NCI-H187 treated with DMSO at 0.1 percent for 48 hours (cell line): ENCODE measurements around the gene GGA1.
"Not testable (repeated sequence)": the region's sequence is repeated elsewhere in the genome, so short reads cannot be mapped to it uniquely, and the experiment has no call there.

Experiments used
- DNase-seq: peaks from one replicate; lab custom pipeline; 2025; lab: John Stamatoyannopoulos, UW

The GGA1 gene

DNA sequence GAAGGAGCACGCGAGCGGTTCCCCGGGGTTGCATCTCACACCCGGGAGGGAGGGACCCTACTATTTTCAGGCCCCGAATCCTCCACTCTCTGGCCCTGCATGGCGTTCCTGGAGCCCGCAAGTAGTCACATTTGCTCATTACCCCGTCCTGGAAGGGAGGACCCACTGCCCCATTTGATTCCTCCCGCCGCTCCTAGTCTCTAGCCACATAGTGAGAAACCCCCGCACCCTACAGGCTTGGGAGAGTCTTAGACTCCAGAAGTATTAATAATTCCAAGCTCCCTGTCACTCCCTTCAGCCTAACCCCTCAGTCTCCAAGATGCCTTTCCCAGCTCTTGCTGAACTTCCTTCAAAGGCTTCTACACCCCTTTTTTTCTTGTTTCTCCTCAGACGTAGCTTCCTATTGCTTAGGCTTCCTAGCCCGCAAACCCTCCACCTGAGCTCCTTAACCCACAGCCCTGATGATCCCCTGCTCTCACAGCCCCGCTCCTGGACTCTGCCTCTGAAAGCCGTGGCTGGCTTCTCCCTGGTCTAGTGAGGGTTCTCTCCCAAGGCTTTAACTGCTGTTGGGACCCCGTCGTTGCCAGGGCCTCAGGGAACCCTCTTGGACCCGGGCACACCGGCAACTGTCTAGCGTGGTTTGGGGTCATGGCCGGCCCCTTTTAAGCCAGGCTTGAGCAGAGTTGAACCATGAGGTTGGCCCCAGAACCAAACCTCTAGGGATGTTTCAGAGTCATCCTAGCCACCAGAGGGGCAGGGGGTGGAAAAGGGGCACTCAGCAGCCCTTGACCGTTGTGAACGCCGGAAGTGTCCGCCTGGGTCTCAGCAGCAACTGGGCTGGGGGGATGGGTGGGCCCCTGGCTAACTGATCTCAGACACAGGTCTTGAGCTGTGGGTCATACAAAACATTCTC lies 862 bp downstream of the GGA1 start:
- no peak for DNase-seq

DNA sequence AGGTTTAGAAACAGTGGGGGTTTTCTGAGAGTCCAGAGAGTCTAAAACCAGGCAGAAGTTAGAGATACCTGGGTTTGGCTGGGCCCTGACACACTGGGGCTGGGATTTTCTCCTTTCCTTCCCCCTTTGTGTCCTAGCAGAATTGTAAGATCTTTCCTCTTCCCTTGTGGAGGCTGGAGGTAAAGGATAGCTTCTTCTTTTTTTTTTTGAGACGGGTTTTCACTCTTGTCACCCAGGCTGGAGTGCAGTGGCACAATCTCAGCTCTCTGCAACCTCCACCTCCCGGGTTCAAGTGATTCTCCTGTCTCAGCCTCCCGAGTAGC lies 1.5 kb downstream of the GGA1 start:
- not testable (repeated sequence) for DNase-seq

DNA sequence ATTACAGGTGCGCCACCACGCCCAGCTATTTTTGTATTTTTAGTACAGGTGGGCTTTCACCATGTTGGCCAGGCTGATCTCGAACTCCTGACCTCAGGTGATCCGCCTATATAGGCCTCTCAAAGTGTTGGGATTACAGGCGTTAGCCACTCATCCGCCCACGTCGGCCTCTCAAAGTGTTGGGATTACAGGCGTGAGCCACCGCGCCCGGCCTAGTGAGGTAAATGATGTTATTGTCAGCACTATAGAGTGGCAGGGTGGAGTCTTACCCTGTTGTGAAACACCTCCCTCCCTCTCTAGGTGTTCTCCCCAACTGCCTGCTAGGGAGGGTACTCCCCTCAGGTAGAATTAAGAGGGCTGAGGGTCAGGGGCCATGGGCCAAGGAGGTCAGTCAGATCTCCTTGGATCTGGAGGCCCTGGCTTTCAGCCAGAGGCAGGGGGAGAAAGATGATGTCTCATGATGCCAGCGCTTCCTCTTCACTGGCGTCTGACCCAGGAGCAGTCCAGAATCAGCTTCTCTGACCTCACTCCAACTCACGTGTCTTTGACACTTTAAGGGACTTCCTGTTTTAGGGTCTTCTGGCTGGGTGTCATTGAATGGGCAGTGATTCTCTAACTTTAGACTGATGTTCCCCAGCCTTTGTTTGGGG lies 2.0 kb downstream of the GGA1 start:
- DNase-seq, result no peak

GRCh38 chr22:37611207-37611606 lies 2.6 kb downstream of the GGA1 start:
- no peak for DNase-seq

- DNase-seq, result no peak
These were observed 7.8 kb downstream of the GGA1 start for GRCh38 chr22:37616201-37617083.

GRCh38 chr22:37617431-37617830 lies 8.8 kb downstream of the GGA1 start:
- DNase-seq, result no peak

- no peak for DNase-seq
These were observed 9.5 kb downstream of the GGA1 start for GRCh38 chr22:37618072-37618656.

GRCh38 chr22:37618674-37619073 lies 10.0 kb downstream of the GGA1 start:
- no peak for DNase-seq

- no peak for DNase-seq
These were observed 11.4 kb downstream of the GGA1 start for GRCh38 chr22:37619991-37620390.

DNA sequence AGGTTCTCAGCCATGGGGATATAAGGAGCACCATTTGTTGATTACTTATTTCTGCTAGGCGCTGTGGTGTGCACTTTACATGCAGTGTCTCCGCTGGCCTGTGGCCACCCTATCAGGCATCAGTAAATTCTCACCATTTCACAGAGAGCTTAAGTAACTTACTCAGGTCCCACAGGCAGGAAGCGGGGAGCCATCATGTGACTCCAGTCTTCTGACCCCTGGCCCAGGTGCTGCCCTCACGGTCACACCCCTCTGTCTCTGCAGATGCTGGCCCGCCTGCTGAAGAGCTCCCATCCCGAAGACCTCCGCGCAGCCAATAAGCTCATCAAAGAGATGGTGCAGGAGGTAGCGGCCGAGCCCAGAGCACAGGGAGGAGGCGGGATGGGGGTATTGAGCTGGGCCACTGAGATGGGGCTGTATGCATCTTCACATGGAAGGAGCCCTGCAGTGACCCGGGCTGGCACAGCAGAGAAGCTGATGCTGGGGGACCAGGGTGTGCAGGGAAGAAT lies 12.8 kb downstream of the GGA1 start:
- no peak for DNase-seq

- no peak for DNase-seq
These were observed 14.7 kb downstream of the GGA1 start for GRCh38 chr22:37623075-37624016.

- DNase-seq, result no peak
These were observed 15.4 kb downstream of the GGA1 start for GRCh38 chr22:37624017-37624365.

DNA sequence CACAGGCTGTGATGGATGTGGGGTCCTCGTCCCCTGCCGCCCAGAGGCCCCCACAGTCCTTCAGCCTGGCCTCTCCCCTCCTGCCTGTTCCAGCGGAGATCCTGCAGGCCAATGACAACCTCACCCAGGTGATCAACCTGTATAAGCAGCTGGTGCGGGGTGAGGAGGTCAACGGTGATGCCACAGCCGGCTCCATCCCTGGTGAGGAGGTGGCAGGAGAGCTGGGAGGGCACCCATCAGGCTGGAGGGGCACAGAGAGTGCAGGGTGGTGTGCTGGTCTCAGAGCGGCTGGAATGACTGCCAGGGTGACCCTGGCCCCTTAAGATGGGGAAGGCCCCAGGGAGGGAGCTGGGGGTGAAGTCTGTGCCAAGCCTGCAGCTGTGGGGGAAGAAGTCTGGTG lies 16.2 kb downstream of the GGA1 start:
- no peak for DNase-seq

GRCh38 chr22:37625737-37626136 lies 17.1 kb downstream of the GGA1 start:
- no peak for DNase-seq

- no peak for DNase-seq
These were observed 17.5 kb downstream of the GGA1 start for GRCh38 chr22:37626144-37626543.

DNA sequence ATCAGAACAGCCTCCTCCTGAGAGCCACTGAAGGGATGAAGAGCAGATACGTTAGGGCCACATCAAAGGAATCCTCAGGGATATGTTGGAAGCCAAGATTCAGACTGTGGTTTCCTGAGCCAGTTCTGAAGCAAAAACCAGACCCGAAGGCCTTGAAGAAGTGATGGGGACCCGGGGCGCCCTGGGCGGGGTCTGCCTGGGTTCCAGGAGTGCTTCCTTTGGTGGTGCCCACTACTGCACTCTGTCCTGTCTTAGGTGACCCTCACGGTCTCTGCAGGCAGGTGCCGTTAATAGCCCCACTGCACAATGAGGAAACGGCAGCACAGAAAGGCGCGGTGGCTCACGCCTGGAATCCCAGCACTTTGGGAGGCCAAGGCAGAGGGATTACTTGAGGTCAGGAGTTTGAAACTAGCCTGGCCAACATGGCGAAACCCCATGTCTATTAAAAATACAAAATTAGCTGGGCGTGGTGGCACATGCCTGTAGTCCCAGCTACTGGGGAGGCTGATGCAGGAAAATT lies 18.0 kb downstream of the GGA1 start:
- no peak for DNase-seq

DNA sequence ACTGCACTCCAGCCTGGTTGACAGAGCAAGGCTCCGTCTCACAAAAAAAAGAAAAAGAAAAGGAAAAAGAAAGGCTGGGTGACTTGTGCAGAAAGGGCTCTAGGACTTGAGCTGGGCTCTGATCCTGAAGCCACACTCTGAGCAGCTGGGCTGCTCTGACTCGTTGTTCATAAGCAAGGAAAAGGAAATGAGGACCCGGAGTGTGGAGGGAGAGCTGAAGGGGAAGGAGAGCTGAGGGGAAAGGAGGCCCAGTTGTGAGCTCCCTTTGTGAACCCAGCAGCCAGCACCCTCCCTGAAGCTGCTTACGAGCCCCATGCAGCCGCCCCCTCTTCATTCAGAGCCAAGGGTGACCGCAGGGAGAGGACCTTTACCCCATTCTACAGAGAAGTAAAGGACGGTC lies 18.5 kb downstream of the GGA1 start:
- no peak for DNase-seq

GRCh38 chr22:37627545-37627944 lies 18.9 kb downstream of the GGA1 start:
- no peak for DNase-seq

- DNase-seq, result no peak
These were observed 20.2 kb downstream of the GGA1 start for GRCh38 chr22:37628830-37629229.

DNA sequence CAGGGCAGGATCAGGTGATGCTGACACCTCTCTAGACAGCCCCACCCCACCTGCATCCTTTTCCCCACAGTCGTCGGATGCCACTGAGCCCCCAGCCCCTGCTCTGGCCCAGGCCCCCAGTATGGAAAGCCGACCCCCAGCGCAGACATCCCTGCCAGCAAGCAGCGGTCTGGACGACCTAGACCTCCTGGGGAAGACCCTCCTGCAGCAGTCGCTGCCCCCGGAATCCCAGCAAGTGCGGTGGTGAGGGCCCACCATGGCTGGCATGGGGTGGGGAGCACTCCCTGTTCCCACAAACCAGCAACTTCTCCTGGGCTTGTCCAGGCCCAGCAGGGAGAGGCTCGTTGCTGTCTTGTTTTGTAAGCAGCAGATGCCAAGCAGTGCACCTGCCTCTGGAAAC lies 21.3 kb downstream of the GGA1 start:
- no peak for DNase-seq
